ENCODE results near the gene OR7A10.
"Not testable (repeated sequence)": the region's sequence is repeated elsewhere in the genome, so short reads cannot be mapped to it uniquely, and the experiment has no call there.

OR7A10 gene

DNA sequence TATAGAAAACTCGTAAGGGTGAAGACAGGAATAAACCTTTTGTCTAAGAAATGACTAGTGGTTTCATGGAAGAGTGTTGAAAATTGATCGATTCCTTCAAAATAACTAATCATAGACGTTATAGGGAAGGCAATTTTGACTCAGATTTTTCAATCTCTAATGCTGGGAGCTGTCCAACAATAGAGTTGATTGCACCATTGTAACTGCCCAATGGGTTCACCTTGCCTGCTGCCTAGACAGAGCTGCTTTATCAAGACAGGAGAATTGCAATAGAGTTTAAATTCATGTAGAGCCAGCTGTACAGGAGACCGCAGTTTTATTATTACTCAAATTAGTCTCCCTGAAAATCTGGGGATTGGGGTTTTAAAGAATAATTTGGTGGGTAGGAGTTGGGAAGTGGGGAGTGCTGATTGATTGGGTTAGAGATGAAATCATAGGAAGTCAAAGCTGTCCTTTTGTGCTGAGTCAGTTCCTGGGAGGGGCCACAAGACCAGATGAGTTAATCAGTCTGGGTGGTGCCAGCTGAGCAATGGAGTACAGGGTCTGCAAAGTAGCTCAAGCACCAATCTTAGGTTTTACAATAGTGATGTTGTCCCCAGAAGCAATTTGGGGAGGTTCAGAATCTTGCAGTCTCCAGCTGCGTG is 53.5 kb downstream of the OR7A10 start:
- no peak for DNase-seq (ENCODE audit: low read depth in 2 of 2)

DNA sequence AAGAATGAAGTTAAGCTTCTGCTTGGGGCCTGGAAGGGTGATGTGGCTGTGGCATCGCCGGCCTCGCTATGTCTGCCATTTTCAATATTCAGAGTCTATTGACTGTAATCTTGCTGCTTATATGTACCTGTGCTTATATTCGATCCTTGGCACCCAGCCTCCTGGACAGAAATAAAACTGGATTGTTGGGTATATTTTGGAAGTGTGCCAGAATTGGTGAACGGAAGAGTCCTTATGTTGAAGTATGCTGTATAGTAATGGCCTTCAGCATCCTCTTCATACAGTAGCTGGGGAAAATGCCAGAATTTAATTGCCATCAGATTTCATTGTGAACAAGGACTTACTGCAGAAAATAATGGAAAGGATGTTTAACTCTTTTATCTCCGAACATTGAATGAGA is 56.5 kb downstream of the OR7A10 start:
- DNase-seq (ENCODE audit: low read depth in 2 of 2): not testable (repeated sequence)
